Activated CD8-positive, alpha-beta memory T cell treated with anti-CD3 and anti-CD28 coated beads for 4 hours (primary cell): ENCODE data around the gene MAPKAPK2.
"Not testable (repeated sequence)": the region's sequence is repeated elsewhere in the genome, so short reads cannot be mapped to it uniquely, and the experiment has no call there.

Source experiments
- DNase-seq, 2 donors: peaks; one replicate each; pipeline ENCODE4 v3.0.0-alpha.2; 2020; ENCODE audit warnings: low read depth in 2 of 2

The MAPKAPK2 gene

DNA sequence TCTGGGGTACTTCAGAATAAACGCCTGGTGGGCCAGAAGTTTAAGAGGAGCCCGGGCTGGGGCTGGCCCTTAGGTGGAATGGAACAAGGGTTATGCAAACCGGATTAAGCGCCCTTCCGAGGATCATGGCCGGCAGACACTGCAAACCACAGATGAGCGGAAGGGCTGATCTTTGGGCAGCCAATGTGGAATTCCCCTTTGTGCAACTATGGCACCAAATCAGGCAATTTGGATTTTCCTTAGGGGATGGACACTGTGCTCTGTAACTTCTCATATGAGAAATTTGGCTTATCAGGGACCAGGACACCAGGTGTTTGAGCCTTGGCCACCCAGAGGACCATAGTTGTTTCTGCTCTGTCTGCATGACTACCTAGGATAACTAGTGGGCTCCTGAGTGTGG, 93.3 kb downstream of the MAPKAPK2 start:
- no peak for DNase-seq

- not testable (repeated sequence) for DNase-seq
These were observed 94.2 kb downstream of the MAPKAPK2 start for GRCh38 chr1:206778911-206779310.

DNA sequence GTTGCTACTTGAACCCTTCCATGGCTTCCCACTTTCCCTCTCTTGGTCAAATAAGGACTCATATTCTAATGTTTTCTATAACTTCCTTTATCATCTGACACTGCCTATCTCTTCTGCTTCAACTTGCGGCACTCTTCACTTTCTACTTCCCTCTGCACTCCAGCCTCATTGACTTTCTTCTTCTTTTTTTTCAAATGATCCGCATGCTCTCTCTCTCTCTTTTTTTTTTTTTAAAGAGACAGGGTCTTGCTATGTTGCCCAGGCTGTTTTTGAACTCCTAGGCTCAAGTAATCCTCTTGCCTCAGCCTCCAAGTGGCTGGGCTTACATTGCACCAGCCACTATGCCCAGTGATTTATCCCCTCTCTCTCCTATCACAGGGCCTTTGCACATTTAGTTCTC, 94.9 kb downstream of the MAPKAPK2 start:
- no peak for DNase-seq

- no peak for DNase-seq
These were observed 97.7 kb downstream of the MAPKAPK2 start for GRCh38 chr1:206782448-206782847.

- DNase-seq = no peak
These were observed 98.8 kb downstream of the MAPKAPK2 start for GRCh38 chr1:206783506-206783905.
